SK-N-SH (cell line): ENCODE measurements around the gene ZKSCAN2. TPM values are rescaled to one million over a fixed set of nuclear protein-coding genes. Genes with fewer than 3 reads are reported as not detected.

Experiments used
- CTCF ChIA-PET: fragments of 300-600, 350-600 bp; formaldehyde crosslinking; extraction: SDS; loops from one replicate; lab custom pipeline; 2021; lab: Yijun Ruan, JAX
- POLR2A ChIA-PET: fragments of 350-600 bp; sonication (Branson Sonifier 250); formaldehyde crosslinking; extraction: SDS; loops from one replicate; lab custom pipeline; 2020; ENCODE audit warnings: antibody characterized with exemption, inconsistent platforms; lab: Yijun Ruan, JAX
- DNase-seq: peaks from one replicate; pipeline ENCODE4 v3.0.0; 2012
- H2AFZ ChIP-seq: fragments of 200-600 bp; sonication (generic); 2 replicates; pipeline ENCODE4 v1.8.1; 2016; ENCODE audit warnings: antibody characterized with exemption, mild to moderate bottlenecking, low read depth
- H3F3A ChIP-seq: fragments of 200-600 bp; sonication (generic); replicated peaks from 2 replicates; pipeline ENCODE3; 2016; ENCODE audit warnings: antibody characterized with exemption, mild to moderate bottlenecking; ENCODE audit not compliant: insufficient read depth
- H3K27ac ChIP-seq, 2 experiments: fragments of 200-500 bp in 1 of 2; fragments of 200-600 bp in 1 of 2; sonication (Bioruptor generic) in 1 of 2; sonication (generic), shearing (Covaris generic) in 1 of 2; 2 replicates each; pipeline versions ENCODE4 v1.5.1 to v1.6.1; 2014 to 2016; ENCODE audit warnings: low read depth in 2 of 2, inconsistent platforms in 1 of 2, low read length in 1 of 2, mild to moderate bottlenecking in 1 of 2, mixed read lengths in 1 of 2
- H3K27me3 ChIP-seq: fragments of 200-600 bp; sonication (generic), shearing (Covaris generic); 2 replicates; pipeline ENCODE4 v1.6.1; 2016; ENCODE audit warnings: mixed run types; ENCODE audit not compliant: insufficient read depth
- H3K36me3 ChIP-seq, 2 experiments: fragments of 200-500 bp in 1 of 2; fragments of 200-600 bp in 1 of 2; sonication (Bioruptor generic) in 1 of 2; sonication (generic) in 1 of 2; replicated peaks in 1 of 2; 2 replicates each; pipeline versions ENCODE3 to v1.5.1; 2014 to 2016; ENCODE audit warnings: low read length in 1 of 2, mild to moderate bottlenecking in 1 of 2; ENCODE audit not compliant: insufficient read depth in 2 of 2, control insufficient read depth in 1 of 2
- H3K4me1 ChIP-seq, 2 experiments: fragments of 200-500 bp in 1 of 2; fragments of 200-600 bp in 1 of 2; sonication (Bioruptor generic) in 1 of 2; sonication (generic), shearing (Covaris generic) in 1 of 2; 2 replicates each; pipeline versions ENCODE4 v1.5.1 to v1.6.1; 2014 to 2016; ENCODE audit warnings: low read depth in 1 of 2, low read length in 1 of 2, mixed run types in 1 of 2; ENCODE audit not compliant: insufficient read depth in 2 of 2, control insufficient read depth in 1 of 2
- H3K4me2 ChIP-seq: fragments of 200-600 bp; sonication (generic), shearing (Covaris generic); 2 replicates; pipeline ENCODE4 v1.6.1; 2017; ENCODE audit warnings: mixed run types
- H3K4me3 ChIP-seq, 2 experiments: fragments of 200-500 bp in 1 of 2; fragments of 200-600 bp in 1 of 2; sonication (Bioruptor generic) in 1 of 2; sonication (generic), shearing (Covaris generic) in 1 of 2; 2 replicates each; pipeline versions ENCODE4 v1.5.1 to v1.8.1; 2014 to 2016; ENCODE audit warnings: low read depth in 2 of 2, inconsistent platforms in 1 of 2, low read length in 1 of 2, mild to moderate bottlenecking in 1 of 2, mixed read lengths in 1 of 2, moderate library complexity in 1 of 2
- H3K79me2 ChIP-seq: fragments of 200-600 bp; sonication (generic); 2 replicates; pipeline ENCODE4 v1.8.1; 2017; ENCODE audit warnings: mild to moderate bottlenecking; ENCODE audit not compliant: insufficient read depth
- H3K9ac ChIP-seq: fragments of 200-600 bp; sonication (generic); 2 replicates; pipeline ENCODE4 v1.6.1; 2017; ENCODE audit warnings: mixed run types
- H3K9me2 ChIP-seq: fragments of 200-600 bp; sonication (generic); 2 replicates; pipeline ENCODE4 v1.6.1; 2017; ENCODE audit warnings: mixed run types
- H3K9me3 ChIP-seq: fragments of 200-600 bp; sonication (generic); 2 replicates; pipeline ENCODE4 v1.6.1; 2017; ENCODE audit warnings: mixed run types, mild to moderate bottlenecking, moderate library complexity
- H4K20me1 ChIP-seq: fragments of 200-600 bp; sonication (generic); 2 replicates; pipeline ENCODE4 v1.6.1; 2017; ENCODE audit warnings: mild to moderate bottlenecking, mixed run types; ENCODE audit not compliant: insufficient read depth
- FOXM1 ChIP-seq: IDR thresholded peaks from 2 replicates; pipeline ENCODE4 v1.4.0; 2012; ENCODE audit warnings: low read depth, mild to moderate bottlenecking
- GATA2 ChIP-seq: sonication (generic); formaldehyde crosslinking; IDR thresholded peaks from 2 replicates; pipeline ENCODE4 v1.5.0; 2020; ENCODE audit warnings: mild to moderate bottlenecking, missing genetic modification reagents
- JUND ChIP-seq: IDR thresholded peaks from 2 replicates; pipeline ENCODE4 v1.4.0; 2012
- MAX ChIP-seq: IDR thresholded peaks from 2 replicates; pipeline ENCODE4 v1.4.0; 2012; ENCODE audit warnings: low read depth
- MEF2A ChIP-seq: IDR thresholded peaks from 2 replicates; pipeline ENCODE4 v1.4.0; 2012; ENCODE audit warnings: low read depth, borderline replicate concordance
- NRF1 ChIP-seq: IDR thresholded peaks from 2 replicates; pipeline ENCODE4 v1.6.1; 2012; ENCODE audit warnings: low read depth, mild to moderate bottlenecking, low read length
- RAD21 ChIP-seq: IDR thresholded peaks from 2 replicates; pipeline ENCODE4 v1.6.1; 2012; ENCODE audit warnings: mild to moderate bottlenecking, low read length
- RFX5 ChIP-seq: IDR thresholded peaks from 2 replicates; pipeline ENCODE4 v1.6.1; 2012; ENCODE audit warnings: mild to moderate bottlenecking, improper control_type of control experiment, low read length
- RXRA ChIP-seq: IDR thresholded peaks from 2 replicates; pipeline ENCODE4 v1.4.0; 2012; ENCODE audit warnings: low read depth, mild to moderate bottlenecking, borderline replicate concordance
- SIN3A ChIP-seq: IDR thresholded peaks from 2 replicates; pipeline ENCODE4 v1.6.1; 2012; ENCODE audit warnings: low read depth, mild to moderate bottlenecking, low read length, moderate library complexity, borderline replicate concordance
- TAF1 ChIP-seq: IDR thresholded peaks from 2 replicates; pipeline ENCODE4 v1.6.1; 2012; ENCODE audit warnings: low read depth, mild to moderate bottlenecking, low read length, moderate library complexity, borderline replicate concordance
- TCF12 ChIP-seq: IDR thresholded peaks from 2 replicates; pipeline ENCODE4 v1.4.0; 2012
- TEAD4 ChIP-seq: IDR thresholded peaks from 2 replicates; pipeline ENCODE4 v1.4.0; 2012; ENCODE audit warnings: mild to moderate bottlenecking, borderline replicate concordance; ENCODE audit not compliant: insufficient read depth
- USF1 ChIP-seq: IDR thresholded peaks from 2 replicates; pipeline ENCODE4 v1.4.0; 2012; ENCODE audit warnings: low read depth, borderline replicate concordance
- USF2 ChIP-seq: fragments of 150-350 bp; IDR thresholded peaks from 2 replicates; pipeline ENCODE4 v1.6.1; 2017; ENCODE audit warnings: antibody characterized with exemption, low read length, low read depth, borderline replicate concordance
- ZBTB33 ChIP-seq: IDR thresholded peaks from 2 replicates; pipeline ENCODE4 v1.4.0; 2012; ENCODE audit warnings: low read depth, borderline replicate concordance
- WGBS: methylation state at CpG from one replicate; pipeline ENCODE4 v1.1.6; 2017; ENCODE audit warnings: low lambda C conversion rate; 5-methylcytosine and 5-hydroxymethylcytosine counted together
- polyA plus RNA-seq, 3 experiments: library from polyadenylated mRNA; depleted of rRNA; stranded (reverse); fragments of >200 nt; gene quantifications; 2 replicates each; pipeline ENCODE4 v1.2.3, GENCODE V29; 2012

Gene ZKSCAN2
- polyA plus RNA-seq, 1 of the 3 experiments (the other 2 are of a cell fraction), result 1.6 TPM

- Histone ChIP-seq H3K9ac (no peak overlapping the region), H3K9me2 (no peaks in the 10 kb centered on the region), H3K79me2 (no peaks in the 10 kb centered on the region), H4K20me1 (no peaks in the 10 kb centered on the region), H3K9me3 (no peaks in the 10 kb centered on the region), H3K4me3 (no peak overlapping the region), H3K4me2 (no peak overlapping the region), H3K27ac (no peak overlapping the region), H3K4me1 (peaks cover 0 to 2% of the 10 kb centered on the region in 2 experiments; a peak in 1 of 4 replicates), H3K36me3 (no peaks in the 10 kb centered on the region), H2AFZ (no peak overlapping the region), H3K27me3 (no peaks in the 10 kb centered on the region), H3F3A (no peaks in the 10 kb centered on the region)
- 33% methylated on average over 5 of the region's 5 CpGs for WGBS
- peak; percentile 9 for DNase-seq
- TF ChIP-seq GATA2 (CRISPR knock-in tag), result 0 out of 2 replicates have a peak, but pooled peaks have one; percentile 15
- no peak for TF ChIP-seq FOXM1
- no peak for TF ChIP-seq MAX
- no peak for TF ChIP-seq TAF1
- TF ChIP-seq RAD21, result no peak
- POLR2A ChIA-PET, result no interaction called here
- CTCF ChIA-PET, result interaction anchor here (1.0 kb wide), 1 partner anchor 22 kb away, joined by 3 read pairs; no protein-coding TSS in a partner anchor
These were observed 40.7 kb upstream of the ZKSCAN2 start for GRCh38 chr16:25298165-25298872.

- Histone ChIP-seq H3K27me3 (no peaks in the 10 kb centered on the region), H3F3A (no peaks in the 10 kb centered on the region), H3K4me2 (no peak overlapping the region), H2AFZ (no peak overlapping the region), H4K20me1 (no peaks in the 10 kb centered on the region), H3K4me1 (peaks cover 0 to 2% of the 10 kb centered on the region in 2 experiments; a peak in 1 of 4 replicates), H3K27ac (no peak overlapping the region), H3K9me3 (no peaks in the 10 kb centered on the region), H3K79me2 (no peaks in the 10 kb centered on the region), H3K36me3 (no peaks in the 10 kb centered on the region), H3K9me2 (no peaks in the 10 kb centered on the region), H3K4me3 (no peak overlapping the region), H3K9ac (no peak overlapping the region)
- TF ChIP-seq RAD21 (no peak), TEAD4 (no peak), RFX5 (no peak), USF1 (no peak), USF2 (no peak), RXRA (no peak), ZBTB33 (no peak), MEF2A (no peak), NRF1 (no peak), JUND (no peak), TCF12 (no peak), SIN3A (no peak)
- DNase-seq, result no peak
- ChIA-PET CTCF (interaction anchor here (1.0 kb wide), 1 partner anchor 20 kb away, joined by 3 read pairs; no protein-coding TSS in a partner anchor), POLR2A (no interaction called here)
- WGBS, result 63% methylated on average over 6 of the region's 6 CpGs
These were observed 39.6 kb upstream of the ZKSCAN2 start for GRCh38 chr16:25297151-25297787.
